ENCODE results near the gene IRF3.

DNA sequence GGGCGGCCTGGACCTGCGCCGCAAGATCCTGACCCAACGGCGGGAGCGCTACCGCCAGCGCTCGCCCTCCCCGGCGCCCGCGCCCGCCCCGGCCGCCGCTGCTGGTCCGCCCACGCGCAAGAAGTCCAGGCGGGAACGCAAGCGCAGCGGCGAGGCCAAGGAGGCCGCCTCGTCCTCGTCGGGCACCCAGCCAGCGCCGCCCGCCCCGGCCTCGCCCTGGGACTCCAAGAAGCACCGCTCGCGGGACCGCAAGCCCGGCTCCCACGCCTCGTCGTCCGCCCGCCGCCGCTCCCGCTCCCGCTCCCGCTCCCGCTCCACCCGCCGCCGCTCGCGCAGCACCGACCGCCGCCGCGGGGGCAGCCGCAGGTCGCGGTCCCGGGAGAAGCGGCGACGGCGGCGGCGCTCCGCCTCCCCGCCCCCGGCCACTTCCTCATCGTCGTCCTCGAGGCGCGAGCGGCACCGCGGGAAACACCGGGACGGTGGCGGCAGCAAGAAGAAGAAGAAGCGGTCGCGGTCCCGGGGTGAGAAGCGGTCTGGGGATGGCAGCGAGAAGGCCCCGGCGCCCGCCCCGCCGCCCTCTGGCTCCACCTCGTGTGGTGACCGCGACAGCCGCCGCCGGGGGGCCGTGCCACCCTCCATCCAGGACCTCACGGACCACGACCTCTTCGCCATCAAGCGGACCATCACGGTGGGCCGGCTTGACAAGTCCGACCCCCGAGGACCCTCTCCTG, 13.7 kb downstream of the IRF3 start:
- TF ChIP-seq FOS (IDR thresholded peaks at IDR 0.05; ENCODE audit: low read depth, low read length) (no peak), POLR2A (IDR thresholded peaks at IDR 0.05; ENCODE audit: low read depth, low read length) (no peak), MAFK (IDR thresholded peaks at IDR 0.05; ENCODE audit: low read depth, low read length) (no peak), RFX5 (IDR thresholded peaks at IDR 0.05; ENCODE audit: low read depth, low read length) (no peak)
- TF ChIP-seq, protein P1, sequence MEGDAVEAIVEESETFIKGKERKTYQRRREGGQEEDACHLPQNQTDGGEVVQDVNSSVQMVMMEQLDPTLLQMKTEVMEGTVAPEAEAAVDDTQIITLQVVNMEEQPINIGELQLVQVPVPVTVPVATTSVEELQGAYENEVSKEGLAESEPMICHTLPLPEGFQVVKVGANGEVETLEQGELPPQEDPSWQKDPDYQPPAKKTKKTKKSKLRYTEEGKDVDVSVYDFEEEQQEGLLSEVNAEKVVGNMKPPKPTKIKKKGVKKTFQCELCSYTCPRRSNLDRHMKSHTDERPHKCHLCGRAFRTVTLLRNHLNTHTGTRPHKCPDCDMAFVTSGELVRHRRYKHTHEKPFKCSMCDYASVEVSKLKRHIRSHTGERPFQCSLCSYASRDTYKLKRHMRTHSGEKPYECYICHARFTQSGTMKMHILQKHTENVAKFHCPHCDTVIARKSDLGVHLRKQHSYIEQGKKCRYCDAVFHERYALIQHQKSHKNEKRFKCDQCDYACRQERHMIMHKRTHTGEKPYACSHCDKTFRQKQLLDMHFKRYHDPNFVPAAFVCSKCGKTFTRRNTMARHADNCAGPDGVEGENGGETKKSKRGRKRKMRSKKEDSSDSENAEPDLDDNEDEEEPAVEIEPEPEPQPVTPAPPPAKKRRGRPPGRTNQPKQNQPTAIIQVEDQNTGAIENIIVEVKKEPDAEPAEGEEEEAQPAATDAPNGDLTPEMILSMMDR (conservative IDR thresholded peaks at IDR 0.05; ENCODE audit: low read depth, low read length), result no peak
- TF ChIP-seq, protein P2, sequence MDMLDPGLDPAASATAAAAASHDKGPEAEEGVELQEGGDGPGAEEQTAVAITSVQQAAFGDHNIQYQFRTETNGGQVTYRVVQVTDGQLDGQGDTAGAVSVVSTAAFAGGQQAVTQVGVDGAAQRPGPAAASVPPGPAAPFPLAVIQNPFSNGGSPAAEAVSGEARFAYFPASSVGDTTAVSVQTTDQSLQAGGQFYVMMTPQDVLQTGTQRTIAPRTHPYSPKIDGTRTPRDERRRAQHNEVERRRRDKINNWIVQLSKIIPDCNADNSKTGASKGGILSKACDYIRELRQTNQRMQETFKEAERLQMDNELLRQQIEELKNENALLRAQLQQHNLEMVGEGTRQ (IDR thresholded peaks at IDR 0.05; ENCODE audit: low read depth, low read length), result no peak

Data from IMR-90 (cell line).